PC-9 (cell line): ENCODE results near the gene WT1.

Experiments
- EZH2 ChIP-seq: fragments of 200-600 bp; sonication (generic); IDR thresholded peaks from 2 replicates; pipeline ENCODE4 v1.8.0; 2017; ENCODE audit warnings: antibody characterized with exemption, low read depth
- TF ChIP-seq, protein P1 (sequence below): fragments of 200-600 bp; sonication (generic); conservative IDR thresholded peaks from 2 replicates; pipeline ENCODE4 v1.6.1; 2017; ENCODE audit warnings: mixed run types, antibody characterized with exemption, mild to moderate bottlenecking, moderate library complexity

DNA sequence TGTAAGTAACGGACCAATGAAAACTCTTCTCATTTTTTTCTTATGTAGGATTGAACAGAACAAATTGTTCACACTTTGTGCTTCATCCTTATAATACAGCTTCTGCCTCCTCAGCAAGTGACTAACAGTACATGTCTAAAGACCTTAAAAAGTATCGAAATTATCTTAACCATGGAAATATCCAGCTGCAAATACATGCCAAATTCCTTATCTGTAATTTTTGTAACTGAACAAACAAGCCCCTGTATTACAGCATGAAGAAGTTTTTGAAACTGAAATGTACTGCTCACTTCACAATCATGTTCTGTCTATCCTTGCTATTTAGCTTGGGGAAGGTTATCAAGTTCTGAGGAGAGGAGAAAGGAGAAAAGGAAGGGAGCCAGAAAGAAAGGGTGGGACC is 20.4 kb downstream of the WT1 start:
- no peak for TF ChIP-seq EZH2
- TF ChIP-seq, protein P1, sequence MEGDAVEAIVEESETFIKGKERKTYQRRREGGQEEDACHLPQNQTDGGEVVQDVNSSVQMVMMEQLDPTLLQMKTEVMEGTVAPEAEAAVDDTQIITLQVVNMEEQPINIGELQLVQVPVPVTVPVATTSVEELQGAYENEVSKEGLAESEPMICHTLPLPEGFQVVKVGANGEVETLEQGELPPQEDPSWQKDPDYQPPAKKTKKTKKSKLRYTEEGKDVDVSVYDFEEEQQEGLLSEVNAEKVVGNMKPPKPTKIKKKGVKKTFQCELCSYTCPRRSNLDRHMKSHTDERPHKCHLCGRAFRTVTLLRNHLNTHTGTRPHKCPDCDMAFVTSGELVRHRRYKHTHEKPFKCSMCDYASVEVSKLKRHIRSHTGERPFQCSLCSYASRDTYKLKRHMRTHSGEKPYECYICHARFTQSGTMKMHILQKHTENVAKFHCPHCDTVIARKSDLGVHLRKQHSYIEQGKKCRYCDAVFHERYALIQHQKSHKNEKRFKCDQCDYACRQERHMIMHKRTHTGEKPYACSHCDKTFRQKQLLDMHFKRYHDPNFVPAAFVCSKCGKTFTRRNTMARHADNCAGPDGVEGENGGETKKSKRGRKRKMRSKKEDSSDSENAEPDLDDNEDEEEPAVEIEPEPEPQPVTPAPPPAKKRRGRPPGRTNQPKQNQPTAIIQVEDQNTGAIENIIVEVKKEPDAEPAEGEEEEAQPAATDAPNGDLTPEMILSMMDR, result no peak
